Fibroblast of skin of left biceps (primary cell): Measurements from ENCODE around the gene ADRM1.

Source experiments
- DNase-seq, 2 experiments: peaks; one replicate each; pipeline ENCODE4 v3.0.0-alpha.2; 2013; ENCODE audit warnings: low read depth in 2 of 2

ADRM1 gene, protein sequence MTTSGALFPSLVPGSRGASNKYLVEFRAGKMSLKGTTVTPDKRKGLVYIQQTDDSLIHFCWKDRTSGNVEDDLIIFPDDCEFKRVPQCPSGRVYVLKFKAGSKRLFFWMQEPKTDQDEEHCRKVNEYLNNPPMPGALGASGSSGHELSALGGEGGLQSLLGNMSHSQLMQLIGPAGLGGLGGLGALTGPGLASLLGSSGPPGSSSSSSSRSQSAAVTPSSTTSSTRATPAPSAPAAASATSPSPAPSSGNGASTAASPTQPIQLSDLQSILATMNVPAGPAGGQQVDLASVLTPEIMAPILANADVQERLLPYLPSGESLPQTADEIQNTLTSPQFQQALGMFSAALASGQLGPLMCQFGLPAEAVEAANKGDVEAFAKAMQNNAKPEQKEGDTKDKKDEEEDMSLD

DNA sequence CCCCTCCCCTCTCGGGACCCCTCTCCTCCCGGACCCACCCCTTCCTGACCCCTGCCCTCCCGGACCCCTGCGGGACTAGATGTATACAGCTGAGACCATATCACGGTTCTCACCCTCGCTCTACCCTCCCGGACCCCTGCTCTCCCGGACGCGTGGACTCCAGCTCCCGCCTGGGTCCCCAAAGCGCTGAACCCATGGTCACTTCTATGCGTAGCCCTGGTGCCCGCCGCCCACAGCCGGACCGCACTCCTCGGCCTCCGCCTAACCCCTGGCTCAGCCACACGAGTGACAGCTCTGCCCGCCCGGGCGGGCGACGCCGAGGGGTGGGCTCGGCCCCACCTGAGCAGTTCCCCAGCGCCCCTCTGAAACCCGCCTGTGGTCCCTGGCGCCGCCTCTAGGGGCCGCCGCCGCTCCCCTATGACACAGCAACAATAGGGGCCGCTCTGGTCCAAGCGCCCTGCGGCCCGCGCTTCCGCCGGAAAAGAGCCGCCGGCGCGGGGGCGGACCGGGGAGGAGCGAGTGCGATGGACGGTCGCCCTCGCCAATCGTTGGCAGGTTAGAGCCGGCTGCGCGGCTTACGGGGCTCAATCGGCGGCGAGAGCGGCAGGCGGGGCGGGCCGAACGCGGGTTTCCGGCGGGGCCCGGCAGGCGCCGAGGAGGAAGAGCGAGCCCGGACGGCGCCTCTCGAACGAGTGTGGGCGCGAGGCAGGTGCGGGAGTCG lies at the start of gene ADRM1:
Gene ADRM1 (plus strand): TSS at position 657 of the 721 bp plus-strand sequence. CDS start 572 bp downstream, outside the sequence.
- DNase-seq, result peak; percentile 90 to 93

- DNase-seq, result no peak
These were observed 49.4 kb upstream of the ADRM1 start for GRCh38 chr20:62253398-62253797.

DNA sequence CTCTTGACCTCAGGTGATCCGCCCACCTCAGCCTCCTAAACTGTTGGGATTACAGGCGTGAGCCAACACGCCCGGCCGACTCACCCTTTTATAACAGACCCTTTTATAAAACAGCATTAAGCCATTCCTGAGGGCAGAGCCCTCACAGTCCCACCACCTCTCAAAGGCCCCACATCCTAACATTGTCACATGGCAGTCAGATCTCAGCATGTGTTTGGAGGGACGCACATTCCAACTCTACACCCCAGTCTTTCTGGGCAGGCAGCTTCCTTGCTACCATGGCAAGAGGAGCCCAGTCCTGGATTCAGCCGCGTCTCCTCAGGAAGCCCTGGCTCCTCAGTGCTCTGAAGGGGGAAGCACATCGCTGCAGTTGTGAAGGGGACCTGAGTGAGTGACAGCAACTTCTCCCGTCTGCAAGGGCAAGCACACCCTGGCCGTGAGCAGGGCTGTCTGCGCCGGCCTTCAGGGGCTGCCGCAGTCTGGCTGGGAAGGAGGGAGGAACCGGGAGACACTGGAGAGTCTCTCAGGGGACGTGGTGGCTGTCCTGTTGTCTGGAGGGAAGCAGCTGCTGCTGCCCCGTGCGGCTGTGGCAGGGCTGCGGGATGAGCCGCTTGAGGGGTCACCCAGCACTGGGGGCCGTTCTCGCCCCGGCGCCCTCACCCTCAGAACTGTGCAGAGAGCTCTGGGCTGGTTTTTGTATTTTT lies 48.6 kb upstream of the ADRM1 start:
- DNase-seq, result no peak

- no peak for DNase-seq
These were observed 46.8 kb upstream of the ADRM1 start for GRCh38 chr20:62255976-62256375.

- DNase-seq, result peak; percentile 11 to 14
These were observed 44.1 kb upstream of the ADRM1 start for GRCh38 chr20:62258499-62259293.

GRCh38 chr20:62259294-62259565 lies 43.6 kb upstream of the ADRM1 start:
- no peak for DNase-seq

- DNase-seq, result no peak
These were observed 40.7 kb upstream of the ADRM1 start for GRCh38 chr20:62262064-62262463.

DNA sequence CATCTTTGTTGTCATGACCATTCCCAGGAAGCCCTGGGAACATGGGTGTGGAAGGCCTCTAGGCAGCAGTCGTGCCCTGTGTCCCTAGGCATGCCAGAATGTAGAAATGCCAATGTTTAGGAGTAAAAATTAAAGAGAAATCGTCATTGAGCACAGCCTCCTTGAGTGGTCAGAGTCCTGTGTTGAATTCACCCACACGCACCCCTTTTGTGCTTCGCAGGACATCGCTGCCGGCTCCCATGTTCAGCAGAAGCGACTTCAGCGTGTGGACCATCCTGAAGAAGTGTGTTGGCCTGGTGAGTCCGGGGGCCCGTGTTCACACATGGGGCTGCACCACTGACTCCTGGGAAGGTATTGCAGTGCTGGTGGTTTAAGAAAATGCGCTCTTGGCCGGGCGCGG lies 39.4 kb upstream of the ADRM1 start:
- no peak for DNase-seq

DNA sequence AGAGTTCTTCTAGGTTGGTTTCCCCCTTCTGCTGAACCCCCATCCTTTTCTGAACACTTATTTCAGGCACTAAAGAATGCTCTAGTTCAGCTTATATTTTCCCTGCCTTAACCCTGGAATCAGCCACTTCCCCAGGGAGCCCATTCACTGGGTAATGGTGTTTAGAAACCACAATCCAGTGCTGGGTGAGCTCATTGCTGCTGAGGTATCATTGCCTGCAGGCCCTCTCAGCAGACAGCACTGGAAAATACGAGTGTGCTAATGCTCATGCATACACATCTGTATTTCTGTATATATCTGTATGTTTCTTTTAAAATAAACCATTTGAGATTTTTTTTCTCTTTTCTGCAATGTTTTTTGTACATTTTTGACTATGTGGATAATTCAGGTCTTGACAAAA lies 37.4 kb upstream of the ADRM1 start:
- DNase-seq, result no peak

DNA sequence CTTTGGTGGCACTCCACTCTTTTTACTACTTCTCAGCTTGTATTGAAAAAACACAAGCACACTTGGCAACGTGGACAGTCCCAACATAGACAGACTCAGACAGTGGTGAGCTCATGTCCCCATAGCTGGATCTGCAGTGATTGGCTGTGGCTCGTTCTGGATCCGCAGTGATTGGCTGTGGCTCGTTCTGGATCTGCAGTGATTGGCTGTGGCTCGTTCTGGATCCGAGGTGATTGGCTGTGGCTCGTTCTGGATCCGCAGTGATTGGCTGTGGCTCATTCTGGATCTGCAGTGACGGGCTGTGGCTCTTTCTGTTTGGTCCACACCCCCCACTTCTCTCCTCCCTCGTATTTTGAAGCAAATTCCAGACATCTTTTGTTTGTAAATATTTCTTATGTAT lies 36.5 kb upstream of the ADRM1 start:
- DNase-seq, result no peak

DNA sequence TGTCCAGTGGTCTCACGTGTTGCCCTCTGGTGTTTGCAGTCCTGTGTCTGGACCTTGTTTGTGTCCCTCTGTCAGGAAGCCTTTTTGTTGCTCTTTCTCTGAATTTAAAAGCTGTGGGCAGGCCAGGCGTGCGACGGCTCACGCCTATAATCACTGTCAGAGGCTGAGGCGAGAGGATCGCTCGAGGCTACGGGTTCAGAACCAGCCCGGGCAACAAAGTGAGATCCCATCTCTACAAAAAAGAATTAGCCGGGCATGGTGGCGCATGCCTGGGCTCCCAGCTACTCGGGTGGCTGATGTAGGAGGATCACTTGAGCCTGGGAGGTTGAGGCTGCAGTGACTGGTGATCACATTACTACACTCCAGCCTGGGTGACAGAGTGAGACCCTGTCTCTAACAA lies 35.9 kb upstream of the ADRM1 start:
- no peak for DNase-seq

DNA sequence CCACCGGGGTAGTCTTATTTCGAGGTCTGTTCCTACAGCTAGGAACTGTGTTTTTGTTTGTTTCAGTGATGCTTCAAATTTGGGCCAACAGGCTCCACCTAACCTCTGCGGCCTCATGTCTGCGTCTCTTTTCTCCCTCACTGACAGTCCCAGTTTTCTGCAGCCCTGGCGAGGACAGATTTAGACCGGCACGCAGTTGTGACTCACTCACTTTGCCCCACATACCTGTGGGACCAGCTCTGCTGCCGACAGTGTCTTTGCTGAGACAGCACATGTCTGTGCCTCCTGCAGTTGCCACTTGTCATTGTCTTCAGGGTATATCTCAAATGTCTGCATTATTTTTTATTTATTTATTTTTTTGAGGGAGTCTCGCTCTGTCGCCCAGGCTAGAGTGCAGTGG lies 35.3 kb upstream of the ADRM1 start:
- no peak for DNase-seq

DNA sequence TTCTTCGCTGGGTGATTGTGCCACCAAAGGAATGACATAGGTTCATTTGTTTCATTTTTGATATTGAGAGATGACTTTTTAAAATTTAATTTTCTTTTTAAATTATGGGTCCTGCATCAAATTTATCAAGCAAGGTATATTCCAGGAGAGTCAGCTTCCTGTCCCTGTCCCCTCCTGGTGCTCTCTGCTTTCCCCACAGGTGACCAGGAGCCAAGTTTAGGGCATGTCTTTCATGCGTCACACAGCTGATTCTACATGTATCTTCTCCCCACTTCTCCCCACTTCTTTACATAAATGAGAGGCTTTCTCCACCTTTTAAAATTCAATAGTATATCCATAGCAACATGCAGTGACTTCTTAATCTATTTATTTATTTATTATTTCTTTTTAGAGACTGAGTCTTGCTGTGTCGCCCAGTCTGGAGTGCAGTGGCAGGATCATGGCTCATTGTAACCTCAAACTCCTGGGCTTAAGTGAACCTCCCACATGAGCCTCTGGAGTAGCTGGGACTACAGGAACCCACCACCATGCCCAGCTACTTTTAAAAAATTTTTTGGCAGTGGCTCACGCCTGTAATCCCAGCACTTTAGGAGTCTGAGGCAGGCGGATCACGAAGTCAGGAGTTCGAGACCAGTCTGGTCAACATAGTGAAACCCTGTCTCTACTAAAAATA lies 34.4 kb upstream of the ADRM1 start:
- DNase-seq, result no peak

DNA sequence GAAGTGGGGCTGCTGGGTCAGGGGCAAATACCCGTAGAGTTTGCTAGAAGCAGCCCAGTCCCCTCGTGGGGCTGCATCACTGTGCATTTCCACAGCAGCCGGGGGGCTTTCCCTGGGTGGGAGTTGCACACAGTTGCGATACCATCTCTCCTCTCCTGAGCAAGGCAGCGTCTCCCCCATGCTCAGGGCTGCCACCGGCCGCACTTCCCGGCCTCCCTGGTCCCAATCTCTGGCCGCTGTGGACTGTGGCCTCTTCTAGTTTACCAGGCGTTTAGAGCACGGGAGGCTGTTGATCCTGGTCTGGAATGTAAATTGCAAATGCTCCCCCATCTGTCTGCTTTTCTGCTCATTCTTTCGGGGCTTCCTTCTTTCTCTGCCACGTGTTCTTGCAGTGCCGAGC lies 33.4 kb upstream of the ADRM1 start:
- no peak for DNase-seq

DNA sequence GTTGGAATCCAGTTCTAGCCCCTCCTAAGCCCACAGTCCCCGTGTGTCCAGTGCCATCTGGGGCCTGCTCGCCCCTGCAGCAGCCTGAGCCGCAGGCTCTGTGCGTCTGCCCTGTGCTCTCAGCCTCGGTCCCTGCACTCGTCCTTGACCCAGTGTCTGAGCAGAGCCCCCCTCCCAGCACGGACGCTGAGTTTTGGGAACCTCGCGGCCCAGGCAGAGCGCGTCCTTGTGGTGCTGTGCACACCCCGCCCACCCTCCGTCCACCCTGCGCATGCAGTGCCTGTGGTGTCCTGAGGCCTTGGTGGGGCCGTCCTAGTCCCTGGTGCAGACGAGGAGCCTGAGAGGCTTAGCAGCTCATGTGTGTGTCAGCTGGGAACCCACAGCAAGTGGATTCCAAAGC lies 32.9 kb upstream of the ADRM1 start:
- no peak for DNase-seq

GRCh38 chr20:62272200-62272599 lies 30.6 kb upstream of the ADRM1 start:
- DNase-seq, result no peak

- DNase-seq, result no peak
These were observed 29.4 kb upstream of the ADRM1 start for GRCh38 chr20:62273416-62273815.

DNA sequence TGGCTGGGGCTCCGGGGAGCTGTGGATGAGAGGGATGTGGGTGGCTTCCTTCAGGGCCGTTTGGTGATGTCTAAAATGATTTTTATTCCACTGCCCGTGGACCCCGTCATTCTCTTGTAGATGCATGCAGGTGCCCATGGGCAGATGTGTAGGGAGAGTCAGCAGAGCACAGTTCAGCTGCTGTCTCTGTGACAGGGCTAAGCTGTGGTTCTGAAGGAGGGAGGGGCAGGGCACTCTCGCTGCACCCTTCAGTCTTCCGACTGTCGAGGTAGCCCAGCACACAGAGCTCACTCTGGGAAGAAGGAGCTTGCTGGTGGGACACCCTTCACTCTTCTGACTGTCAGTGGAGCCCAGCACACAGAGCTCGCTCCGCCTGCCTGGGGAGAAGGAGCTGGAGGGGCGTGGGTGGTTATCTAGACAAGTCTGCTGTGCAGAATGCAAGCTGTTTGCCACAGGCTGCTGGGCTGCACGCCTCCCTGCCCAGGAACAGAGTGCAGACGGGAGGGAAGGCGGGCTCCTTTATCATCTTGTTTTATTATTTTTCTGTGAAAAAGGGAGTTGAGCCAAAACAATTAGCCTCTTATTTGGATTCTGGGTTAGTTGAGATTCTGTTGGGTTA lies 28.4 kb upstream of the ADRM1 start:
- no peak for DNase-seq

DNA sequence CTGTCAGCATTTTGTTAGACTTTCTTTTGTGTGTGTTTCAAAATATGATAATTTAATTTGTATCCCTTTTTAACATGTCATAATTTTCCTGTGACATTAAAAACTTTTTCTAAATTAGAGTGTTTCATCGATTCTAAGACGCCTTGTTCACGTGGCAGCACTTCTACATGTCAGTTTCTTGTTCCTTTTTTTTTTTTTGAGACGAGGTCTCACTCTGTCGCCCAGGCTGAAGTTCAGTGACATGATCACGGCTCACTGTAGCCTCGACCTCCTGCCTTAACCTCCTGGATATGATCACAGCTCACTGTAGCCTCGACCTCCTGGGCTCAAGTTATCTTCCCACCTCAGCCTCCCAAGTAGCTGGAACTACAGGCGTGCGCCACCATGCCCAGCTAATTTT lies 27.6 kb upstream of the ADRM1 start:
- DNase-seq, result no peak

- DNase-seq, result no peak
These were observed 26.4 kb upstream of the ADRM1 start for GRCh38 chr20:62276439-62276838.

DNA sequence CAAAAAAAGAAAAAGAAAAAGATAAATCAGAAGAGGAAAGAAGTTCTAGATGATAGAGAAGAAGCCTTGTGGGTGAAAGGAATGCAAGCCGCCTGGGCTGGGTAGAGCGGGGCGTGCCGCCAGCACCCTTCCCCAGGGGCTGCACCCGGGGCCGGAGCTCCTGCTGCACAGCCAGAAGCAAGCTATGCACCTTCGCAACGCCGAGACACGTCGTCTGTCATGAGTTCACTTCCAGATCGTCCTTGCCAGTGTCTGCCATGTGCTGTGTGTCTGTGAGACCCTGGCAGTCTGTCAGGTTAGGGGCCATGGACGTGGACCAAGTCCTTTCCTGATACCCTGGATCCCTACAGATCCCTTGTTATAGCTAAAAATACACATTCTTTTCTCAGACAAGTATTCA lies 25.5 kb upstream of the ADRM1 start:
- no peak for DNase-seq
